Caco-2 (cell line): Measurements from ENCODE around the gene ZNF365. TPM values are rescaled to one million over a fixed set of nuclear protein-coding genes. Genes with fewer than 3 reads are reported as not detected.

Experiments used
- BruUV-seq: library from RNA; stranded (reverse); fragments of 400-500 nt; replicated peaks from 2 replicates; lab custom pipeline; 2021; lab: Mats Ljungman, UMichigan
- CTCF ChIA-PET: fragments of 300-600 bp; sonication (Branson Sonifier 250); formaldehyde crosslinking; loops from one replicate; lab custom pipeline; 2022; ENCODE audit warnings: antibody characterized with exemption; lab: Charles Lee
- POLR2A ChIA-PET: fragments of 300-600 bp; sonication (Branson Sonifier 250); formaldehyde crosslinking; loops from one replicate; lab custom pipeline; 2022; ENCODE audit warnings: antibody characterized with exemption; lab: Charles Lee
- DNase-seq, 2 experiments: peaks; one replicate each; pipeline versions ENCODE4 v3.0.0 to v3.0.0-alpha.2; 2020 to 2022
- H3K27me3 ChIP-seq: replicated peaks from 2 replicates; pipeline ENCODE4 v1.6.0; 2011; ENCODE audit warnings: low read length; ENCODE audit not compliant: control insufficient read depth, insufficient read depth
- H3K36me3 ChIP-seq: 2 replicates; pipeline ENCODE4 v1.5.1; 2011; ENCODE audit warnings: low read length; ENCODE audit not compliant: control insufficient read depth, insufficient read depth
- H3K4me1 ChIP-seq: fragments of 250-450 bp; sonication (Bioruptor Pico); 2 replicates; pipeline ENCODE4 v1.5.1; 2020; ENCODE audit warnings: mild to moderate bottlenecking
- H3K4me3 ChIP-seq: 2 replicates; pipeline ENCODE4 v1.5.1; 2011; ENCODE audit warnings: low read depth, mild to moderate bottlenecking, control low read depth, low read length
- H3K9me3 ChIP-seq: fragments of 250-450 bp; sonication (Bioruptor Pico); 2 replicates; pipeline ENCODE4 v1.5.1; 2020; ENCODE audit warnings: mild to moderate bottlenecking, moderate library complexity
- H3K27ac Mint-ChIP-seq: one replicate; pipeline ENCODE4 v1.8.0; 2022; ENCODE audit warnings: mixed read lengths; ENCODE audit not compliant: unreplicated experiment
- H3K27me3 Mint-ChIP-seq: one replicate; pipeline ENCODE4 v1.8.0; 2022; ENCODE audit warnings: mixed read lengths; ENCODE audit not compliant: insufficient read depth, unreplicated experiment
- H3K36me3 Mint-ChIP-seq: one replicate; pipeline ENCODE4 v1.8.0; 2022; ENCODE audit warnings: mild to moderate bottlenecking, mixed read lengths; ENCODE audit not compliant: insufficient read depth, unreplicated experiment
- H3K4me1 Mint-ChIP-seq: one replicate; pipeline ENCODE4 v1.8.0; 2022; ENCODE audit warnings: low read depth, mixed read lengths; ENCODE audit not compliant: unreplicated experiment
- H3K4me3 Mint-ChIP-seq: one replicate; pipeline ENCODE4 v1.8.0; 2022; ENCODE audit warnings: mild to moderate bottlenecking, moderate library complexity, mixed read lengths; ENCODE audit not compliant: unreplicated experiment
- H3K9me3 Mint-ChIP-seq: one replicate; pipeline ENCODE4 v1.8.0; 2022; ENCODE audit warnings: mixed read lengths; ENCODE audit not compliant: unreplicated experiment
- intact Hi-C: fragments of 100-400 bp; cut with micrococcal nuclease; formaldehyde crosslinking; loops from one replicate; pipeline ENCODE4 v1.10.0; 2022; ENCODE audit not compliant: unreplicated experiment
- total RNA-seq: library from RNA; stranded (reverse); gene quantifications from 2 replicates; pipeline ENCODE4 v1.2.3, GENCODE V29; 2022
- TF ChIP-seq, protein P1 (sequence below), 2 experiments: fragments of 200-600 bp in 1 of 2; IDR thresholded peaks; 1 replicate in 1 of 2; 2 replicates in 1 of 2; pipeline versions ENCODE4 v1.5.1 to v1.8.0; 2011 to 2022; ENCODE audit warnings: antibody characterized with exemption in 1 of 2, control low read depth in 1 of 2, inconsistent platforms in 1 of 2, low read depth in 1 of 2, low read length in 1 of 2, mild to moderate bottlenecking in 1 of 2, moderate library complexity in 1 of 2; ENCODE audit not compliant: insufficient read depth in 1 of 2, severe bottlenecking in 1 of 2, unreplicated experiment in 1 of 2

Gene ZNF365
- total RNA-seq, 1 experiment from 2014 or later: not detected

DNA sequence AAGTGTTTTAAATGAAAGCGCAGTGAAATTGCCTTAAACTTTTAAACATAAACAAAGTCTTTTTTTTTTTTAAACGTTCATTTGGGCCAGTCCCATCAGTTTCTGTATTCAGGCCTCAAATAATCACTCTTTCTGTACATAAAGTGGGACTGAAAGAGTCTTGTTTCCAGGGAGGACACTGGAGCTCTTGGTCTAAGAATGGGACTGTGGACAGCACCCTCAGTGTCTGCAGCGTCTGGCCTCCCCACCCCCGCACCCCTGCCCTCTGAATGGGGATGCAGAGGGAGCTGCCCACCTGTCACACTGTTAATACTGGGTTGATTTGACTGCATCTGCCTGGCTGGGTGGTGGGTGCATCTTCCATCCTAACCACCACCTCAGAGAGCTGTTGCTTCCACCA, 5.2 kb downstream of the ZNF365 start:
- no peak overlapping the region for H3K27ac Mint-ChIP-seq
- H3K27me3 Mint-ChIP-seq: peaks cover 18% of the 10 kb centered on the region
- intact Hi-C loops: no loop called here
- no peaks in the 10 kb centered on the region for H3K36me3 Mint-ChIP-seq
- H3K4me1 Mint-ChIP-seq: no peaks in the 10 kb centered on the region
- POLR2A ChIA-PET: no interaction called here
- Histone ChIP-seq H3K27me3 (peaks cover 8% of the 10 kb centered on the region), H3K36me3 (no peaks in the 10 kb centered on the region), H3K4me1 (peaks cover 11% of the 10 kb centered on the region), H3K4me3 (no peak overlapping the region), H3K9me3 (no peaks in the 10 kb centered on the region)
- DNase-seq: no peak
- TF ChIP-seq, protein P1, sequence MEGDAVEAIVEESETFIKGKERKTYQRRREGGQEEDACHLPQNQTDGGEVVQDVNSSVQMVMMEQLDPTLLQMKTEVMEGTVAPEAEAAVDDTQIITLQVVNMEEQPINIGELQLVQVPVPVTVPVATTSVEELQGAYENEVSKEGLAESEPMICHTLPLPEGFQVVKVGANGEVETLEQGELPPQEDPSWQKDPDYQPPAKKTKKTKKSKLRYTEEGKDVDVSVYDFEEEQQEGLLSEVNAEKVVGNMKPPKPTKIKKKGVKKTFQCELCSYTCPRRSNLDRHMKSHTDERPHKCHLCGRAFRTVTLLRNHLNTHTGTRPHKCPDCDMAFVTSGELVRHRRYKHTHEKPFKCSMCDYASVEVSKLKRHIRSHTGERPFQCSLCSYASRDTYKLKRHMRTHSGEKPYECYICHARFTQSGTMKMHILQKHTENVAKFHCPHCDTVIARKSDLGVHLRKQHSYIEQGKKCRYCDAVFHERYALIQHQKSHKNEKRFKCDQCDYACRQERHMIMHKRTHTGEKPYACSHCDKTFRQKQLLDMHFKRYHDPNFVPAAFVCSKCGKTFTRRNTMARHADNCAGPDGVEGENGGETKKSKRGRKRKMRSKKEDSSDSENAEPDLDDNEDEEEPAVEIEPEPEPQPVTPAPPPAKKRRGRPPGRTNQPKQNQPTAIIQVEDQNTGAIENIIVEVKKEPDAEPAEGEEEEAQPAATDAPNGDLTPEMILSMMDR (IDR thresholded peaks at IDR 0.05; ENCODE audit: insufficient read depth in 1 of 2, low read depth in 1 of 2, low read length in 1 of 2, severe bottlenecking in 1 of 2, unreplicated experiment in 1 of 2): no peak
- H3K4me3 Mint-ChIP-seq: no peak overlapping the region
- no TSS peak for BruUV-seq
- no peaks in the 10 kb centered on the region for H3K9me3 Mint-ChIP-seq
- CTCF ChIA-PET: interaction anchor here (0.9 kb wide), 1 partner anchor 115 kb away, joined by 3 read pairs; no protein-coding TSS in a partner anchor

DNA sequence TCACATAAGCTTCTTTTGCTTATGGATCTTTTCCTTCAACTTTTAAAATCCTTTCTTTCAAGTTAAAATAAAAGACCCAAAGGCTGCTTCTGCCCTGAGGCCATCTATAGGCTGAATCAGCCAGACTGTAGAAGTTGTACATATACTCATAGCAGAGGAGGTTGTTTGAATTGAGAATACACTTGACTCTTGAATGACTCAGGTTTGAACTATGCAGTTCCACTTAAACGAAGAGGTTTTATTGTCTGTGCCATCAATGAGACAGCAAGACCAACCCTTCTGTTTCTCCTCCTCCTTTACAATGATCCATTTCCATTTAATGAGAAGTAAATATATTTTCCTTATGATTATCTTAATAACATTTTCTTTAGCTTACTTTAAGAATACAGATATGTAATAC, 5.8 kb downstream of the ZNF365 start:
- Mint-ChIP-seq H3K27ac (no peak overlapping the region), H3K4me3 (no peak overlapping the region), H3K4me1 (no peaks in the 10 kb centered on the region), H3K27me3 (peaks cover 14% of the 10 kb centered on the region), H3K9me3 (no peaks in the 10 kb centered on the region), H3K36me3 (no peaks in the 10 kb centered on the region)
- no TSS peak for BruUV-seq
- TF ChIP-seq, protein P1 (IDR thresholded peaks at IDR 0.05; ENCODE audit: insufficient read depth in 1 of 2, low read depth in 1 of 2, low read length in 1 of 2, severe bottlenecking in 1 of 2, unreplicated experiment in 1 of 2): no peak
- no peaks in the 10 kb centered on the region for H3K9me3 ChIP-seq
- peaks cover 4% of the 10 kb centered on the region for H3K27me3 ChIP-seq
- H3K36me3 ChIP-seq: no peaks in the 10 kb centered on the region
- peaks cover 11% of the 10 kb centered on the region for H3K4me1 ChIP-seq
- intact Hi-C loops: loop anchor here (2.0 kb wide), 1 partner anchor 111 kb away; the partner anchor contains the start of gene RTKN2
- POLR2A ChIA-PET: no interaction called here
- peak in 1 of 2 experiments; percentile 40 for DNase-seq
- CTCF ChIA-PET: interaction anchor here (0.9 kb wide), 1 partner anchor 115 kb away, joined by 3 read pairs; no protein-coding TSS in a partner anchor
- no peak overlapping the region for H3K4me3 ChIP-seq

- no peak for DNase-seq
- peaks cover 16% of the 10 kb centered on the region for H3K27me3 Mint-ChIP-seq
- TF ChIP-seq, protein P1 (IDR thresholded peaks at IDR 0.05; ENCODE audit: insufficient read depth in 1 of 2, low read depth in 1 of 2, low read length in 1 of 2, severe bottlenecking in 1 of 2, unreplicated experiment in 1 of 2): no peak
- H3K36me3 ChIP-seq: no peaks in the 10 kb centered on the region
- no TSS peak for BruUV-seq
- no peak overlapping the region for H3K27ac Mint-ChIP-seq
- H3K4me3 Mint-ChIP-seq: no peak overlapping the region
- ChIA-PET POLR2A (no interaction called here), CTCF (no interaction called here)
- intact Hi-C loops: loop anchor here (2.0 kb wide), 1 partner anchor 113 kb away; the partner anchor contains the start of gene RTKN2
- H3K4me3 ChIP-seq: no peak overlapping the region
- H3K9me3 Mint-ChIP-seq: no peaks in the 10 kb centered on the region
- H3K27me3 ChIP-seq: no peaks in the 10 kb centered on the region
- H3K36me3 Mint-ChIP-seq: no peaks in the 10 kb centered on the region
- no peaks in the 10 kb centered on the region for H3K4me1 Mint-ChIP-seq
- peaks cover 11% of the 10 kb centered on the region for H3K4me1 ChIP-seq
- no peaks in the 10 kb centered on the region for H3K9me3 ChIP-seq
Observed at GRCh38 chr10:62381385-62382102, 7.4 kb downstream of the ZNF365 start.
